Sigmoid colon (tissue), 7 donors: Measurements from ENCODE around the gene BTBD6. TPM values are rescaled to one million over a fixed set of nuclear protein-coding genes. Genes with fewer than 3 reads are reported as not detected.

Source experiments
- DNase-seq: peaks from one replicate; pipeline ENCODE4 v3.0.0-alpha.2; 2019
- H3K27ac ChIP-seq, 4 donors: fragments of 200-600 bp; sonication (generic); one replicate each; pipeline ENCODE4 v1.5.1; 2016 to 2019; ENCODE audit warnings: mild to moderate bottlenecking in 1 of 4
- H3K27me3 ChIP-seq, 3 donors: fragments of 200-600 bp; sonication (generic); one replicate each; pipeline ENCODE4 v1.5.1; 2019; ENCODE audit warnings: mild to moderate bottlenecking in 1 of 3
- H3K36me3 ChIP-seq, 4 donors: fragments of 200-600 bp; sonication (generic); one replicate each; pipeline ENCODE4 v1.5.1; 2016 to 2019
- H3K4me1 ChIP-seq, 4 donors: fragments of 200-600 bp; sonication (generic); one replicate each; pipeline ENCODE4 v1.5.1; 2017 to 2019
- H3K4me3 ChIP-seq, 4 donors: fragments of 200-600 bp; sonication (generic); one replicate each; pipeline ENCODE4 v1.5.1; 2017 to 2019; ENCODE audit warnings: mild to moderate bottlenecking in 2 of 4, moderate library complexity in 1 of 4
- H3K9me3 ChIP-seq, 4 donors: fragments of 200-600 bp in 3 of 4; sonication (generic) in 3 of 4; one replicate each; pipeline versions ENCODE4 v1.5.1 to v1.6.1; 2013 to 2019
- EP300 ChIP-seq, 4 donors: sonication (generic); formaldehyde crosslinking; IDR thresholded peaks; one replicate each; pipeline ENCODE4 v1.6.1; 2017; ENCODE audit warnings: antibody characterized with exemption in 4 of 4
- POLR2A ChIP-seq, 2 donors: fragments of 450-650 bp; IDR thresholded peaks; one replicate each; pipeline ENCODE4 v1.6.1; 2016; ENCODE audit warnings: antibody characterized with exemption in 2 of 2, mild to moderate bottlenecking in 2 of 2, moderate library complexity in 2 of 2
- POLR2AphosphoS5 ChIP-seq, 4 donors: sonication (generic); formaldehyde crosslinking; IDR thresholded peaks; one replicate each; pipeline ENCODE4 v1.6.1; 2017; ENCODE audit warnings: antibody characterized with exemption in 4 of 4
- WGBS, 2 donors: extraction: QIAGEN DNeasy Blood & Tissue Kit; methylation state at CpG; one replicate each; pipeline ENCODE4 v1.1.7; 2013; 5-methylcytosine and 5-hydroxymethylcytosine counted together
- intact Hi-C: fragments of 100-400 bp; cut with DNase I; formaldehyde crosslinking; loops from one replicate; pipeline ENCODE4 v1.15.1; 2023
- polyA plus RNA-seq, 3 donors: library from polyadenylated mRNA; stranded (reverse); fragments of 200-250 nt; gene quantifications; one replicate each; pipeline ENCODE4 v1.2.3, GENCODE V29; 2013
- total RNA-seq, 4 donors: library from RNA; depleted of rRNA; stranded (reverse); fragments of >200 nt; gene quantifications; one replicate each; pipeline ENCODE4 v1.1.0, GENCODE V29; 2016
- TF ChIP-seq, protein P1 (sequence below), 4 experiments: fragments of 450-650 bp in 3 of 4; fragments of 200-600 bp in 1 of 4; IDR thresholded peaks; one replicate each; pipeline ENCODE4 v1.5.1; 2016 to 2019; ENCODE audit warnings: antibody characterized with exemption in 4 of 4, mild to moderate bottlenecking in 3 of 4, moderate library complexity in 2 of 4
- donor health status: healthy with polysubstance abuse.
- donor health status: Bipolar disorder and iron deficiency.
- donor health status: healthy.

The BTBD6 gene
- total and polyA plus RNA-seq, 7 donors: 31.3 to 63.7 (median 42.5) TPM

- WGBS, 2 donors: 90 to 94% methylated on average over 12 of the region's 12 CpGs
- DNase-seq: no peak
- intact Hi-C loops: no loop called here
- no peaks in the 10 kb centered on the region for H3K4me1 ChIP-seq
- no peaks in the 10 kb centered on the region for H3K27me3 ChIP-seq
- H3K9me3 ChIP-seq: no peaks in the 10 kb centered on the region
- no peak for TF ChIP-seq POLR2AphosphoS5 (IDR thresholded peaks at IDR 0.05)
- no peak for TF ChIP-seq POLR2A (IDR thresholded peaks at IDR 0.05)
- TF ChIP-seq EP300 (IDR thresholded peaks at IDR 0.05): no peak
- TF ChIP-seq, protein P1, sequence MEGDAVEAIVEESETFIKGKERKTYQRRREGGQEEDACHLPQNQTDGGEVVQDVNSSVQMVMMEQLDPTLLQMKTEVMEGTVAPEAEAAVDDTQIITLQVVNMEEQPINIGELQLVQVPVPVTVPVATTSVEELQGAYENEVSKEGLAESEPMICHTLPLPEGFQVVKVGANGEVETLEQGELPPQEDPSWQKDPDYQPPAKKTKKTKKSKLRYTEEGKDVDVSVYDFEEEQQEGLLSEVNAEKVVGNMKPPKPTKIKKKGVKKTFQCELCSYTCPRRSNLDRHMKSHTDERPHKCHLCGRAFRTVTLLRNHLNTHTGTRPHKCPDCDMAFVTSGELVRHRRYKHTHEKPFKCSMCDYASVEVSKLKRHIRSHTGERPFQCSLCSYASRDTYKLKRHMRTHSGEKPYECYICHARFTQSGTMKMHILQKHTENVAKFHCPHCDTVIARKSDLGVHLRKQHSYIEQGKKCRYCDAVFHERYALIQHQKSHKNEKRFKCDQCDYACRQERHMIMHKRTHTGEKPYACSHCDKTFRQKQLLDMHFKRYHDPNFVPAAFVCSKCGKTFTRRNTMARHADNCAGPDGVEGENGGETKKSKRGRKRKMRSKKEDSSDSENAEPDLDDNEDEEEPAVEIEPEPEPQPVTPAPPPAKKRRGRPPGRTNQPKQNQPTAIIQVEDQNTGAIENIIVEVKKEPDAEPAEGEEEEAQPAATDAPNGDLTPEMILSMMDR (IDR thresholded peaks at IDR 0.05): no peak
- H3K27ac ChIP-seq: no peak overlapping the region
- H3K4me3 ChIP-seq: no peak overlapping the region
- peaks cover 0 to 45% (median 8%) of the 10 kb centered on the region in 4 donors for H3K36me3 ChIP-seq
Measured at GRCh38 chr14:105260959-105261358, 12.6 kb downstream of the BTBD6 start.

DNA sequence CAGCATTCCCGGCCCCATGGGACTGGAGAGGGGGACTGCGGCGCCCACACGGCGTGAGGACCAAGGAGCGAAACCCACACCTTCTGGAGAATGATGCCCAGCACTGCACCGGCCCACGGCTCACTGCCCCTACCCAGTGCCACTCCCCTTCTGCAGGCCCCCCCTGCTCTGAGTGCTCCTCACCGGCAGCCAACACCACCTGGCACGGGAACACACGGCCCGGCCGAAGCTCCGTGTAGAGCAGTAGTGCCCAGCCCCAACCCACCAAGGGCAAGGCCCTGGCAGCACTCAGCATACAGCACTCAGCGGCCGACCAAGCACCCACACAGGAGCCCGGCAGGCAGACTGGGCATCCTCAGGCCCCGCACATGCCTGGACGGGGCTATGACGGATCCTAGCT lies 13.4 kb downstream of the BTBD6 start:
- TF ChIP-seq, protein P1 (IDR thresholded peaks at IDR 0.05): no peak
- TF ChIP-seq EP300 (IDR thresholded peaks at IDR 0.05): no peak
- no peak for TF ChIP-seq POLR2A (IDR thresholded peaks at IDR 0.05)
- H3K27me3 ChIP-seq: no peaks in the 10 kb centered on the region
- peaks cover 0 to 50% (median 6%) of the 10 kb centered on the region in 4 donors for H3K36me3 ChIP-seq
- H3K4me1 ChIP-seq: no peaks in the 10 kb centered on the region
- DNase-seq: no peak
- no peak overlapping the region for H3K27ac ChIP-seq
- H3K9me3 ChIP-seq: no peaks in the 10 kb centered on the region
- WGBS, 2 donors: 94 to 95% methylated on average over 20 of the region's 20 CpGs
- intact Hi-C loops: no loop called here
- H3K4me3 ChIP-seq: no peak overlapping the region

DNA sequence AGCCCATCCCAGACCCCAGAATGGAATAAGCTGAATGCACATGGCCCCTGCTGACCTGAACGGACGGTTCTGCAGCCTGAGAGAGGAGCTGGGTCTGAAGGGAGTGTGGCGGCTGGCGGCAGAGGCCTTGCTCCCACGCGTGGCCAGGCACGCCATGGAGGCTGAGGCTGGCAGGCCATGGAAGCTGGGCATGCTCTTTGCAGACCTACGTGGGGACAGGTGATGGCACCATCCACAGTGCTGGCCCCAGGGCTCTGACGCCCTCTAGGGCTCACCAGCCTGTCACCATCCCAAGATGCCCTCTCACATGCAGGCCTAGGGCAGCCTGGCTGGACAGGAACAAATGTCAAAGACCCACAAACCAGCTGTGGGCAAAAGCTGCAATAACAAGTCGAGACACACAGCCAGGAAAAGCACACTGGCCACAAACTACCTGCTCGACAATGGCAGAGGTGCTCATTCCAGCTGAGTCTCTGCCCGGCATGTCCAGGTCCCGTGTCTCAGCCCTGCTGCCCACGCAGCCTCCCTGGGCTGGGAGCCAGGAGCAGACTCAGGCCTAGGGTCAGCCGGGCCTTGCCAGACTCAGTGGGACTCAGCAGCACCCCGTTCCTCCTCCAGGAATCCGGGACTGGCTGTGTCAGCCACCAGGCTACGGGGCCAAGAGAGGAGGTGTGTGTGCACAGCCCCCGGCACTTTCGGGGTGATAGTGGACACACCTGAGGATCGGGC lies 19.7 kb downstream of the BTBD6 start:
- H3K9me3 ChIP-seq: no peaks in the 10 kb centered on the region
- H3K4me1 ChIP-seq: no peaks in the 10 kb centered on the region
- intact Hi-C loops: no loop called here
- WGBS, 2 donors: 89 to 93% methylated on average over 21 of the region's 21 CpGs
- H3K36me3 ChIP-seq: peaks cover 0 to 55% (median 6%) of the 10 kb centered on the region in 4 donors
- H3K4me3 ChIP-seq: no peak overlapping the region
- DNase-seq: no peak
- no peak for TF ChIP-seq POLR2A (IDR thresholded peaks at IDR 0.05)
- TF ChIP-seq POLR2AphosphoS5 (IDR thresholded peaks at IDR 0.05): no peak
- TF ChIP-seq, protein P1 (IDR thresholded peaks at IDR 0.05): no peak
- no peak for TF ChIP-seq EP300 (IDR thresholded peaks at IDR 0.05)
- no peak overlapping the region for H3K27ac ChIP-seq
- H3K27me3 ChIP-seq: no peaks in the 10 kb centered on the region

DNA sequence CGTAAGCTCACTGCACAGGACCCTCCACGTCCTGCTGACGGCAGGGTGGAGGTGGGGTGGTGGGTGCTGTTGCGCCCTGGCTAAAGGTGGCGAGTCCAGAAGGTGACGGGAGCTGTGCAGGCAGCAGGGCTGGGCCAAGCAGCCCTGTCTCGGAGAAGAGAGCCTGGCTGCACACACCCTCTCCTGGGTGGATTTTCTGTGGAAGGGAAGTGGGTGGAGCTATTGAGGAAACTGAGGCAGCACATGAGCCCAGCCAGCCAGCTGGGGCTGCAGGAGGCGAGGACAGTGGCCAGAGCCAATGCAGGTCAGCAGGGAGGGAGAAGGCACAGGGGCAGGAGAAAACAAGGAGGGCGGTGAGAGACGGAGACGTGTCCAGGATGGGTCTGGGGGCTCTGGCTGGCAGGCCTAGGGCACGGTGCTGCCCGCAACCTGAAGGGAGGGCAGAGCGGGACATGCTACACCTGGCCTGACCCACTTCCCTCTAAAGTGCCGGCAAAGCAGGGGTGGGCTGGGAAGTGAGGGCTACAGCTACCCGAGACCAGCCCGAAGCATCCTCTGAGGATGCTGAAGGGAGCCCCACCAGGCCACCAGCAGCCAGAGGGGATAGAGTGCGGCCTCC lies 20.5 kb downstream of the BTBD6 start:
- intact Hi-C loops: no loop called here
- peaks cover 0 to 49% (median 4%) of the 10 kb centered on the region in 4 donors for H3K36me3 ChIP-seq
- no peak for TF ChIP-seq POLR2AphosphoS5 (IDR thresholded peaks at IDR 0.05)
- no peak for TF ChIP-seq EP300 (IDR thresholded peaks at IDR 0.05)
- no peak for TF ChIP-seq POLR2A (IDR thresholded peaks at IDR 0.05)
- TF ChIP-seq, protein P1 (IDR thresholded peaks at IDR 0.05): no peak
- WGBS, 2 donors: 89 to 95% methylated on average over 18 of the region's 18 CpGs
- no peaks in the 10 kb centered on the region for H3K27me3 ChIP-seq
- no peaks in the 10 kb centered on the region for H3K4me1 ChIP-seq
- H3K27ac ChIP-seq: no peak overlapping the region
- DNase-seq: no peak
- no peak overlapping the region for H3K4me3 ChIP-seq
- no peaks in the 10 kb centered on the region for H3K9me3 ChIP-seq
